GM19395 (cell line): ENCODE data around the gene MAML2.
A peak's percentile ranks its signal among the peaks of the same experiment; 100 is the strongest.

Experiments used
- ATAC-seq: cut with Tn5 transposase; IDR thresholded peaks from one replicate; pipeline ENCODE4 v1.9.1; 2021; ENCODE audit warnings: mild to moderate bottlenecking, moderate library complexity; ENCODE audit not compliant: unreplicated experiment

MAML2 gene

DNA sequence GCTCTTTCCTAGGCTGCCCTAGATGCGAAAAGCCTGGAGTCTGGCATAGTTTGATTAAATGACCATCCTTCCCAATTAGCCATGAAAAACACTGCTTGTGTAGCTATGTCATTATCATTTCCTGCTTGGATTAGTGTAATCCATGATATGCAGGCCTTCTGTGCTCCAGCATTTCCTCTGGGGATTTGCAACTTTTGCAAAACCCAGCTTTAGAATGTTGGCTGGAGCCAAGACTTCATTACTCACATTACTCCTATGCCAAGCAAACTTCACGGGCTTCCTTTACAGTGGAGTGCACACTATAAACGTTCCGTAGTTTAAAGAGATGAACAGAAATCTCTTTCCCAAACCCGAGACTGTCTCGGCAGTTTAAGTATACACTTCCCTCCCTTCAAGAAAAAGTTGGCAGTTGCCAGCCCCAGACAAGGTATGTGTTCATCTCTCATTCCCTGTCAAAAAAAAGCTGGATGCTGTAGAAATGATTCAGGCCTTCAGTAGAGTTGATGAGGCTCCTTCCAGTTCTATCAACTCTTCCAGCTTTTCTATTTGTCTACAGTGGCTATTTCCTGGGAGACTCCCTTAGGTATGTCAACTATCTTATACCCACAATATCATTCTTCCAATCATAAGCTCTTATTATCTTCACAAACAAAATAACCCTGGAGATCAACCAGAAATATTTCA lies 180.0 kb downstream of the MAML2 start:
- ATAC-seq = no peak

- no peak for ATAC-seq
Observed at GRCh38 chr11:96161307-96162089, 181.5 kb downstream of the MAML2 start.

DNA sequence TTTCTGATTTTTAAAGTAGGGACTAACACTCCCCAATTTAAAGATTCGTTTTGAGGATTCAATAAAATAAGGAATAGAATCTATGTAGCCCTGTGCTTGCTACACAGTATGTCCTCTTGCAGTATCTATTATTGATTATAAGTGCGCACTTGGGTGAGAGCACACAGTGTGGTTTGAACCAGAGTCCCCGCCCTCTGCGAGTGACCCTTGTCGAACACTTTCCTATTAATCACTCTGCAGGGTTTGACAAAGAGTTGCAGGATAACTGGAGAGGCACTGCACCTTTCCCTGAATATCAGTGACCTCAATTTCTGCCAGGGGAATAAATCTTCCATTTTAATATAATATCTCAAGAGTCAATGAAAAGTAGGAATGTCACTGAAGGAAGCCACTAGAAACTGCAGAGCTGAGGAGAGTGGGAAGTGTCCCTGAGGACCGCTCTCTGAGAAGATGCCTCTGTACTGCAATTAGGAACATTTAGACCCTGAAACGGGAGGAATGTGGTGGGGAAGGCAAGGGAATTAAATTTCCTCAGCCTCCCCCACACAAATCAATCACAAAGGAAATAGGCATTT lies 182.2 kb downstream of the MAML2 start:
- ATAC-seq = no peak

GRCh38 chr11:96159968-96160367 lies 183.0 kb downstream of the MAML2 start:
- no peak for ATAC-seq

- no peak for ATAC-seq
Observed at GRCh38 chr11:96158126-96158525, 184.9 kb downstream of the MAML2 start.

- no peak for ATAC-seq
Observed at GRCh38 chr11:96157517-96157873, 185.5 kb downstream of the MAML2 start.

DNA sequence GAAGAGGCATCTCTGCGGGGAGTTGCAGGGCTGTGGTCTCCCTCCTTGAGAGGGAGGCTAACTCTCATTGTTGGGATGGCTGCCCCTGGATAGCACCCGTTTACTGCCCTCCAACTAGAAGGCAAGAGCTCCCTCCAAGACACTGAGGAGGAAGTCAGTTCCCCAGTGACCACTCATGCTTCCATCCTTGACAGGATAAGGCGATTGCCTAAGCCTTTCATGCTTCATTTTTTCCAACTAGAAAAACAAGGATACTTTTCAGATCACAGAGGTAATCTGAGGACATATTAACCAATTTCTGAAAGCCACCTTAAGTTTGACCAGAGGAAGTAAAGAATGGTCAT lies 186.6 kb downstream of the MAML2 start:
- ATAC-seq = no peak

- peak; percentile 65 for ATAC-seq
Observed at GRCh38 chr11:96155627-96156378, 187.2 kb downstream of the MAML2 start.

DNA sequence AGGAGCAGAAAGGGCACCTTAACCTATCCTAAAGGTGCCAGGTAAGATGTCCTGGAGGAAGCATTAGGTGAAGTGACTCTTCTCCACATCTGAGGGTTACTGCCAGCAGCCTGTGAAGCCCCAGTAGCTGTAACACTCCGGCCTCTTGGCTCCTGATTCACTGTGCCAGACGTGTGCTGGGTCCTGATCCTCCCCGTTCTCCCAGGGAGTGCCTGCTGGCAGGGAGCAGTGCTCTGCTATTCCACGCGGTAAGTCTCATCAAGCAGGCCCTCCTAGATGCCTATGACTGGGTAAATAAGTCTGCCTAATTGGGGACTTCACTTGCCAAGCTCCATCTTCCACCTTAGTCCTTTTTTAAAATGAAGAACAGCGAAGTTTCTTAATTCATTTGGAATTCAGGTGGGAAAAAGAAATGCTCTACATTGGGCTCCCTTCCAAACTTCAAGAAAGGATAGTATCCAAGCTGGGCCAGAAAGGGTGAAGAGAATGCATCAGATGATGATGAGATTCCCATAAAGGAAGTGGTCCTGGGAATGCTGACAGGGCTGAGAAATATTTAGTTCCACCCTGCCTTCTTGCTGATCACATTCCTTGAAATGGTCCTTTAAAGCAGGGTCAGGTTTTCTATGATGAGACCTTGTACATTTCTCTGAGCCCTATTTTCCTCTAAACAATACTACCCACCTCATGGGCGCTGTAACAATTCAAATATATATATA lies 188.0 kb downstream of the MAML2 start:
- ATAC-seq = no peak

GRCh38 chr11:96152623-96153022 lies 190.4 kb downstream of the MAML2 start:
- ATAC-seq = no peak

- ATAC-seq = no peak
Observed at GRCh38 chr11:96151501-96151900, 191.5 kb downstream of the MAML2 start.

GRCh38 chr11:96150609-96151008 lies 192.4 kb downstream of the MAML2 start:
- no peak for ATAC-seq

DNA sequence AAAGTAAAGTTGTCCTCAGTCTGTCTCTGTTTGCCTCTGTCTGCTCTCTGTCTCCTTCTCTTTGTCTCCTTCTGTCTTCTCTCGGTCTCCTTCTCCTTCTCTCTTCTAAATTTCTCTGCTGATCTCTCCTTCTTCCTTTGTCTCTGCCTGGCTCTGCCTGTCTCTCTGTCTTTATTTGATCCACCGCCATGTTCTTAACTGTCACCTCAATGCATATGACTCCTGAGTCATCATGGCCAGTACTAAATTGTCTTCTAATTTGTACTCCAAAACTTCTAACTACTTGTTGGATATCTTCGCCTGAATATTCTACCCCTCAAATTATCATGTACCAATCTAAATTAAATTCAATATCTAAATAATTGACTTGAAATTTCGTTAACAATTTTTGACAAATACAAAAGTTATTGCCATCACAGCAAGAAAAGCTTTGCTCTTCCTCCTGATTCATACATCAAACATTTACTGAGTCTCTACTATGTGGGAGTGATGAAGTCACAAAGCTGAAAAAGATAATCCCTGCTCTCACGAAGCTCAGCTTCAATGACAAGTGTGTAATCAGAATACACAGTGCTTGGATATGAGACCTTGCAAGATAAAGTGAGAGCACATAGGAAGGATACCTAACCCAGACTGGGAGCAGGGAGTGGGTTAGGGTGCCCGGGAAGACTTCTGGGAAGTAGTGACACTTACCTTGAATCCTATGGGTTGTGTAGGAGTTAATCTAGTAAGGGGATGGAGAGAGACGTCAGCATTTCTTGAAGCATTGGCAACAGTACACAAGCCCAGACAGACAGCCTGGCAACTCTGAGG lies 193.0 kb downstream of the MAML2 start:
- no peak for ATAC-seq

DNA sequence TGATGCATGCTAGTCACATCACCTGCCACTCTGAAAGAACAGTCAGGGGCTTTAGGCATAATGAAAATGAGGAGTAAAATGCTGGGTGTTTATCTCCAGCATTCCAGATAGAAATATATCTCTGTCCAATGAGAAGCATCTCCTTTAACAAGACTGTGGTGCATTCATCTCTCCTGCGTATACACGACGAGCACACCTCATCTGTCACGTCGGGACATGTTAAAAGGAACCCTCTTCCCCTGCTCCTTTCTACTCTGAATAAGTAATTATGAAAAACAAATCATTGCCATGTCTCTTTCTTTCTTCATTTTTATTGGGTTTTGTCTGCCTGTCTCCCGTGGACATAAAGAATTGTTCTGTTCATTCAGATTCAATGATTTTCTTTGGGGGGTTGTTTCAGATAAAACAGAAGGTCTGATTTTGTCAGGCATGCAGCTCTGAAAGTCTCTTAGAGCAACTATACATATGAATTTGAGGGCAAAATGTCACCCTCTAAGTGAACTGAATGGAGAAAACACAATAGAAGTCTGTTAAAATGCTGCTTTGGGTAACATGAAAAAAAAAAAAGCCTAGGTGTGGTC lies 195.0 kb downstream of the MAML2 start:
- ATAC-seq = no peak

DNA sequence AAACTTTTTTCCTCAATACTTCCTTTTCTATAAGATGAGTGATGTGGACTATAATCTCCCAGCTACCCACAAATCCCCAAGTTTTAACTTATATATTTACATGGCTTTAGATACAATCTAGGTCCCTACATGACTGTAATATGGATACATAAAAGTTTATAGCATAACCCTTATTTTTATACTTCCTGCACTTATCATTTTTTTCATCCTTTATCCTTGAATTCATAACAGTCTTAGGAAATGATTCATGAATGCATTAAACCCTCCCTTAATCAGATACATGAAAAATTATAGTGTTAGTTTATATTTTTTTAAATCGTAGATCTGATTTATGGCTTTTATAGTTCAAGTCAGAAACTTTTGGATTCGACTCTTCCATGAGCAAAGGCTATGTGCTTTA lies 195.8 kb downstream of the MAML2 start:
- ATAC-seq = no peak

GRCh38 chr11:96146765-96147164 lies 196.2 kb downstream of the MAML2 start:
- ATAC-seq = no peak

GRCh38 chr11:96145163-96145585 lies 197.8 kb downstream of the MAML2 start:
- ATAC-seq = no peak

DNA sequence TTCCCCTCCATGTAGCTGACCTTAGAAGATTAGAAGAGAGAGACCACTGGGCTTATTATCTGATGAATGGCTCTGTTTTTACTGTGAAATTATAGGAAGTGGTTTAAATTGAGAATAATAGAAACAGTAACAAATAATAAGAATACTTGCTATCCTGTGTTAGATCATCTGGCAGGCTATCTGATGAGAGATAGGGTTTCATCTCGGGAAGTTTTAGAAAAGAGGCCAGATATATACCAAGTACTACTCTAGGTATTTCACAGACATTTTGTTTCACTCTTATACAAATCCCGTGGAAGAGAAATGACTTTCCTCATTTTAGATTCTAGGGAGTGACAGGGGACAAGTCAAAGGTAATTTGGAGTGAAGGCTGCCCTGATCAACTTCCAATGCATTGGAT lies 198.4 kb downstream of the MAML2 start:
- ATAC-seq = no peak

DNA sequence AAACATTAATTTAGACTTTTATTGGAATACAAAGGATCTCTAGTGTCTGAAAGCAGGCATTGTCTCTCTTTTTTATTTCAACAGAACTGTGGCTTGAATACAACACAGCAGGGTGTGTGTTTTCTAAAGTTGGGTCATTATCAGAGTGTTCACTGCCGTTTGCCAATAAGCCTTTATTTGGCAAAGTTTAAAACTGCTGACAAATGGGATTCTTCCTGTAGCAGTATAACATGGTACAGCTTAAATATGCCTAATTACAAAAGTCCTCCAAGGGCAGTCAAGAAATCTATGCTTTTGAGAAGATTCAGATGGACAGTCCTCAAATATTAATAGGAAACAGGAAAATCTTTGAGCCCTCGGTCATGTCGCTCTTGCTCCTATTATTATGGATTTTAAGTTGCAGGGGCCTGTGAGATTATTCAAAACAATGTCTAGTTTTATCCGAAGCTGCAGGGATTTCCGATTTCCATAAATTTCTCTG lies 199.9 kb downstream of the MAML2 start:
- ATAC-seq = no peak

DNA sequence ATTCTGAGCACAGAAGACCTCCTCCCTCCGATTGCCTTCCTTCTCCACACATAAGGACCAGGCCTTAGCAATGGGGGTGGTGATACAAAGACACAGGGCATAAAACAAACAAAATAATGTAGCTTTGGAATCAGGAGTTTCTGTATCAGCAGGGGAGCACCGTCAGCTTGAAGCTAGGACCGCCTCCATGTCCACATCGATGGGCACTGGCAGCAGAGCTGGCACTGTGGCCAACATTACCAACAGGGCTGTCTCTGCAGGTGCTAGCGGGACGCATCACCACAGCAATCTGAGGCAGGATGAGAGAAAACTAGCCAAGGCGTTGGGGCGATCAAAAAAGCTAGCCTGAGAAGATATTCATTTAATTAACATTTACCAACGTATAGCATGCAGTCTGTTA lies 201.4 kb downstream of the MAML2 start:
- ATAC-seq = no peak
